WTC11 (cell line): ENCODE measurements around the gene UBAC2. TPM values are rescaled to one million over a fixed set of nuclear protein-coding genes. Genes with fewer than 3 reads are reported as not detected.
"Not testable (repeated sequence)": the region's sequence is repeated elsewhere in the genome, so short reads cannot be mapped to it uniquely, and the experiment has no call there.

ENCODE experiments used
- ATAC-seq: fragments of 200-7000 bp; cut with Tn5 transposase; 2 replicates; pipeline ENCODE4 v1.10.0; 2021; ENCODE audit warnings: mild to moderate bottlenecking, moderate library complexity
- CTCF ChIA-PET: fragments of 300-600 bp; sonication (Branson Sonifier 250); formaldehyde crosslinking; loops from one replicate; lab custom pipeline; 2021; ENCODE audit warnings: antibody characterized with exemption; lab: Charles Lee
- POLR2A ChIA-PET: fragments of 350-600 bp; sonication (Branson Sonifier 250); formaldehyde crosslinking; loops from one replicate; lab custom pipeline; 2021; ENCODE audit warnings: antibody characterized with exemption; lab: Charles Lee
- DNase-seq: peaks from one replicate; pipeline ENCODE4 v3.0.0; 2021; ENCODE audit warnings: low spot score
- H3K27ac Mint-ChIP-seq: 2 replicates; pipeline ENCODE4 v1.8.0; 2021; ENCODE audit warnings: mixed read lengths
- H3K27me3 Mint-ChIP-seq: 2 replicates; pipeline ENCODE4 v1.8.0; 2021; ENCODE audit warnings: low read depth, mild to moderate bottlenecking, moderate library complexity, mixed read lengths
- H3K36me3 Mint-ChIP-seq: 2 replicates; pipeline ENCODE4 v1.8.0; 2021; ENCODE audit warnings: mixed read lengths
- H3K4me1 Mint-ChIP-seq: 2 replicates; pipeline ENCODE4 v1.8.0; 2022; ENCODE audit warnings: mixed read lengths
- H3K4me3 Mint-ChIP-seq: 2 replicates; pipeline ENCODE4 v1.8.0; 2021; ENCODE audit warnings: mild to moderate bottlenecking, moderate library complexity, mixed read lengths
- H3K9me3 Mint-ChIP-seq: 2 replicates; pipeline ENCODE4 v1.8.0; 2021; ENCODE audit warnings: mixed read lengths
- ATF1 ChIP-seq: sonication (generic); formaldehyde crosslinking; IDR thresholded peaks from 2 replicates; pipeline ENCODE4 v1.8.1; 2023; ENCODE audit warnings: mild to moderate bottlenecking, moderate library complexity, missing genetic modification reagents
- ATF2 ChIP-seq: sonication (generic); formaldehyde crosslinking; IDR thresholded peaks from 2 replicates; pipeline ENCODE4 v1.8.1; 2022; ENCODE audit warnings: low read depth, missing genetic modification reagents, borderline replicate concordance
- ATF3 ChIP-seq: sonication (generic); formaldehyde crosslinking; conservative IDR thresholded peaks from 2 replicates; pipeline ENCODE4 v1.8.1; 2022; ENCODE audit warnings: mild to moderate bottlenecking, missing genetic modification reagents
- E2F1 ChIP-seq: sonication (generic); formaldehyde crosslinking; IDR thresholded peaks from 2 replicates; pipeline ENCODE4 v1.8.0; 2022; ENCODE audit warnings: mild to moderate bottlenecking, missing genetic modification reagents
- ESRRA ChIP-seq: sonication (generic); formaldehyde crosslinking; IDR thresholded peaks from 2 replicates; pipeline ENCODE4 v1.8.1; 2022; ENCODE audit warnings: mild to moderate bottlenecking, missing genetic modification reagents, borderline replicate concordance
- FOXP1 ChIP-seq: sonication (generic); formaldehyde crosslinking; IDR thresholded peaks from 2 replicates; pipeline ENCODE4 v1.8.0; 2022; ENCODE audit warnings: missing genetic modification reagents, mild to moderate bottlenecking, moderate library complexity, borderline replicate concordance
- IRF1 ChIP-seq: sonication (generic); formaldehyde crosslinking; IDR thresholded peaks from 2 replicates; pipeline ENCODE4 v1.8.0; 2023; ENCODE audit warnings: missing genetic modification reagents
- MXD4 ChIP-seq: fragments of 250-450 bp; sonication (Bioruptor Pico); IDR thresholded peaks from 2 replicates; pipeline ENCODE4 v1.8.0; 2021; ENCODE audit warnings: mild to moderate bottlenecking, moderate library complexity, borderline replicate concordance
- NFATC4 ChIP-seq: fragments of 250-450 bp; sonication (Bioruptor Pico); IDR thresholded peaks from 2 replicates; pipeline ENCODE4 v1.9.0; 2021; ENCODE audit warnings: mild to moderate bottlenecking
- NR2C2 ChIP-seq: sonication (generic); formaldehyde crosslinking; IDR thresholded peaks from 2 replicates; pipeline ENCODE4 v1.8.0; 2022; ENCODE audit warnings: mild to moderate bottlenecking, missing genetic modification reagents
- OVOL2 ChIP-seq: fragments of 250-450 bp; sonication (Bioruptor Pico); IDR thresholded peaks from 2 replicates; pipeline ENCODE4 v1.9.0; 2021; ENCODE audit warnings: mild to moderate bottlenecking, borderline replicate concordance
- ZNF396 ChIP-seq: fragments of 250-450 bp; sonication (Bioruptor Pico); IDR thresholded peaks from 2 replicates; pipeline ENCODE4 v1.8.0; 2021; ENCODE audit warnings: mild to moderate bottlenecking, moderate library complexity, borderline replicate concordance
- ZNF416 ChIP-seq: fragments of 250-450 bp; sonication (Bioruptor Pico); IDR thresholded peaks from 2 replicates; pipeline ENCODE4 v1.9.0; 2021; ENCODE audit warnings: mild to moderate bottlenecking, inconsistent platforms
- ZNF671 ChIP-seq: fragments of 250-450 bp; sonication (Bioruptor Pico); IDR thresholded peaks from 2 replicates; pipeline ENCODE4 v1.8.0; 2021; ENCODE audit warnings: mild to moderate bottlenecking
- total RNA-seq: library from RNA; stranded (reverse); gene quantifications from 3 replicates; pipeline ENCODE4 v1.2.3, GENCODE V29; 2021
- TF ChIP-seq, protein P1 (sequence below): sonication (generic); formaldehyde crosslinking; IDR thresholded peaks from 2 replicates; pipeline ENCODE4 v1.8.1; 2022; ENCODE audit warnings: missing genetic modification reagents, borderline replicate concordance
- TF ChIP-seq, protein P2 (sequence below): sonication (generic); formaldehyde crosslinking; IDR thresholded peaks from 2 replicates; pipeline ENCODE4 v1.8.1; 2023; ENCODE audit warnings: mild to moderate bottlenecking, missing genetic modification reagents, moderate library complexity
- TF ChIP-seq, protein P3 (sequence below): sonication (generic); formaldehyde crosslinking; IDR thresholded peaks from 2 replicates; pipeline ENCODE4 v1.8.0; 2022; ENCODE audit warnings: mild to moderate bottlenecking, missing genetic modification reagents

UBAC2 gene
- total RNA-seq, 1 experiment from 2014 or later: 64.7 TPM

GRCh38 chr13:99392470-99393135 is 191.9 kb downstream of the UBAC2 start (continued):
- TF ChIP-seq, protein P1, sequence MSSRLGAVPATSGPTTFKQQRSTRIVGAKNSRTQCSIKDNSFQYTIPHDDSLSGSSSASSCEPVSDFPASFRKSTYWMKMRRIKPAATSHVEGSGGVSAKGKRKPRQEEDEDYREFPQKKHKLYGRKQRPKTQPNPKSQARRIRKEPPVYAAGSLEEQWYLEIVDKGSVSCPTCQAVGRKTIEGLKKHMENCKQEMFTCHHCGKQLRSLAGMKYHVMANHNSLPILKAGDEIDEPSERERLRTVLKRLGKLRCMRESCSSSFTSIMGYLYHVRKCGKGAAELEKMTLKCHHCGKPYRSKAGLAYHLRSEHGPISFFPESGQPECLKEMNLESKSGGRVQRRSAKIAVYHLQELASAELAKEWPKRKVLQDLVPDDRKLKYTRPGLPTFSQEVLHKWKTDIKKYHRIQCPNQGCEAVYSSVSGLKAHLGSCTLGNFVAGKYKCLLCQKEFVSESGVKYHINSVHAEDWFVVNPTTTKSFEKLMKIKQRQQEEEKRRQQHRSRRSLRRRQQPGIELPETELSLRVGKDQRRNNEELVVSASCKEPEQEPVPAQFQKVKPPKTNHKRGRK (CRISPR knock-in tag): no peak
- TF ChIP-seq, protein P2, sequence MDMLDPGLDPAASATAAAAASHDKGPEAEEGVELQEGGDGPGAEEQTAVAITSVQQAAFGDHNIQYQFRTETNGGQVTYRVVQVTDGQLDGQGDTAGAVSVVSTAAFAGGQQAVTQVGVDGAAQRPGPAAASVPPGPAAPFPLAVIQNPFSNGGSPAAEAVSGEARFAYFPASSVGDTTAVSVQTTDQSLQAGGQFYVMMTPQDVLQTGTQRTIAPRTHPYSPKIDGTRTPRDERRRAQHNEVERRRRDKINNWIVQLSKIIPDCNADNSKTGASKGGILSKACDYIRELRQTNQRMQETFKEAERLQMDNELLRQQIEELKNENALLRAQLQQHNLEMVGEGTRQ: no peak
- TF ChIP-seq, all 79 proteins: peak for 0

- H3K27me3 Mint-ChIP-seq, DNase-seq, H3K4me3 Mint-ChIP-seq, H3K36me3 Mint-ChIP-seq, H3K4me1 Mint-ChIP-seq, H3K27ac Mint-ChIP-seq, ATAC-seq, POLR2A ChIA-PET, H3K9me3 Mint-ChIP-seq: not testable (repeated sequence)
- CTCF ChIA-PET: interaction anchor here (0.7 kb wide), 1 partner anchor 447 kb away, joined by 3 read pairs; no protein-coding TSS in a partner anchor
These were observed 192.7 kb downstream of the UBAC2 start for GRCh38 chr13:99393391-99393790.

- no peaks in the 10 kb centered on the region for H3K36me3 Mint-ChIP-seq
- no peak for TF ChIP-seq ATF2 (CRISPR knock-in tag)
- no peak for TF ChIP-seq NFATC4
- TF ChIP-seq, protein P3, sequence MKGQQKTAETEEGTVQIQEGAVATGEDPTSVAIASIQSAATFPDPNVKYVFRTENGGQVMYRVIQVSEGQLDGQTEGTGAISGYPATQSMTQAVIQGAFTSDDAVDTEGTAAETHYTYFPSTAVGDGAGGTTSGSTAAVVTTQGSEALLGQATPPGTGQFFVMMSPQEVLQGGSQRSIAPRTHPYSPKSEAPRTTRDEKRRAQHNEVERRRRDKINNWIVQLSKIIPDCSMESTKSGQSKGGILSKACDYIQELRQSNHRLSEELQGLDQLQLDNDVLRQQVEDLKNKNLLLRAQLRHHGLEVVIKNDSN (CRISPR knock-in tag): no peak
- no peak for TF ChIP-seq ATF3 (CRISPR knock-in tag)
- TF ChIP-seq ZNF416 (CRISPR knock-in tag): no peak
- TF ChIP-seq NR2C2: no peak
- no peak for TF ChIP-seq IRF1 (CRISPR knock-in tag)
- TF ChIP-seq ZNF671 (CRISPR knock-in tag): no peak
- TF ChIP-seq FOXP1 (CRISPR knock-in tag): no peak
- TF ChIP-seq OVOL2 (CRISPR knock-in tag): no peak
- TF ChIP-seq MXD4: no peak
- TF ChIP-seq ATF1 (CRISPR knock-in tag): no peak
- TF ChIP-seq ESRRA: no peak
- TF ChIP-seq ZNF396: no peak
- TF ChIP-seq, protein P2: no peak
- TF ChIP-seq E2F1: no peak
- TF ChIP-seq, all 79 proteins: peak for 0
- ATAC-seq: no peak
- no peak overlapping the region for H3K4me3 Mint-ChIP-seq
- H3K27me3 Mint-ChIP-seq: no peaks in the 10 kb centered on the region; the same call in 1 of the 2 replicates
- POLR2A ChIA-PET: no interaction called here
- peaks cover 6% of the 10 kb centered on the region; the same call in 1 of the 2 replicates for H3K4me1 Mint-ChIP-seq
- no peaks in the 10 kb centered on the region for H3K9me3 Mint-ChIP-seq
- no peak overlapping the region for H3K27ac Mint-ChIP-seq
- CTCF ChIA-PET: interaction anchor here (0.7 to 1.2 kb wide), 2 partner anchors 40 to 447 kb away, joined by 3 read pairs; no protein-coding TSS in a partner anchor
- no peak for DNase-seq
These were observed 193.4 kb downstream of the UBAC2 start for GRCh38 chr13:99393791-99394735.
